ENCODE results near the gene CDH1.

CDH1 gene

DNA sequence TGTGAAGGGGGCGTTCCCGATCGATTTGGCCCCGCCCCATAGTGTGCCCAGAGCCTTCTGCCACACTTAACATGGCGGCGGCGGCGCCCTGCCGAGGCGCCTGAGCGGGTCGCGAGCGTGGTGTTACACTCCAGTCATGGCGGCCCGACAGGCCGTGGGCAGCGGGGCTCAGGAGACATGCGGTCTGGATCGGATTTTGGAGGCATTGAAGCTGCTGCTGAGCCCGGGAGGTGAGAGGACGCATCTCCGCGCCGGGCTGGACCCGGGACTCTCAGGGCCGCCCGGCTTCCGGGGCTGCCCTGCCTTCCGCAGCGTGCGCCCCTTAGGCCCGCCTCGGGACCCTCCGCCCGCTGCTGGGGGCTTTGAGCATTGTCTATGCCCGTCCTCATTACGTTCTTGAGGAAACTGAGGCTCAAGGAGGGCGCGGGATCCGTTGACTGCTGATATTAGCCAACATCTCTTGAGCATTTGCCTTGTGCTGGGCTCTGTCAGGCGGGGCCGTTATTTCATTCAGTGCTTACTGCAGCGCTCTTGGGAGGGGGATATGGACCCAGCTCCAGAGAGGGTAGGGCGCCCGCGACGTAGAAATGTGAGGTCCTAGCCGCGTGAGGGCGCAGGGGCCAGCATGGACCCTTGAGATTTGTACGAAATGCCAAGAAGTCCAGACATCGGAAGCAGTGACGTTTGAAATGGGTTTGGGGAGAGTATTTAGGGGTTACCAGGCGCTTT lies 106.6 kb downstream of the CDH1 start, which contains the start of gene TANGO6:
TANGO6 (plus strand) TSS at position 50 of the 729 bp plus-strand sequence; CDS start at position 137, 87 bp downstream.
- H3K4me3 ChIP-seq (ENCODE audit: low read depth, low read length): peak within 1 kb of the TSS; percentile 86

- peak overlapping the region; percentile 86 for H3K4me3 ChIP-seq (ENCODE audit: low read depth, low read length)
Observed at GRCh38 chr16:68844211-68844564, 107.1 kb downstream of the CDH1 start.

- H3K4me3 ChIP-seq (ENCODE audit: low read depth, low read length): no peak overlapping the region
Observed at GRCh38 chr16:68848786-68849185, 111.7 kb downstream of the CDH1 start.

DNA sequence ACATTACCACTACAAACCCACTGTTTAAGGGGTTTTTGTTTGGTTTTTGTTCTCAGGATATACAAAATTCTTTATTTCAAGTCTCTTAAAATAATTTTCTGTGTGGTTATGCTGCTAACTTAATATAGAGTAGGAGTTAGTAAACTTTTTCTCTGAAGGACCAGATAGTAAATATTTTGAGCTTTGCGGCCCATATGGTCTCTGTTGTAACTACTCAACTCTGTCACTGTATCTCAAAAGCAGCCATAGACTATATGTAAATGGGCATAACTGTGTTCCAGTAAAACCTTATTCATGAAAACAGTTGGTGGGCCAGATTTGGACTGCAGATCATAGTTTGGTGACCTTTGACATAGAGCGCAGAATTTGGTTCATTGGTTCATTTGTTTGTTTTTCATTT lies 113.4 kb downstream of the CDH1 start:
- no peak overlapping the region for H3K4me3 ChIP-seq (ENCODE audit: low read depth, low read length)

- H3K4me3 ChIP-seq (ENCODE audit: low read depth, low read length): no peak overlapping the region
Observed at GRCh38 chr16:68851601-68852000, 114.5 kb downstream of the CDH1 start.

DNA sequence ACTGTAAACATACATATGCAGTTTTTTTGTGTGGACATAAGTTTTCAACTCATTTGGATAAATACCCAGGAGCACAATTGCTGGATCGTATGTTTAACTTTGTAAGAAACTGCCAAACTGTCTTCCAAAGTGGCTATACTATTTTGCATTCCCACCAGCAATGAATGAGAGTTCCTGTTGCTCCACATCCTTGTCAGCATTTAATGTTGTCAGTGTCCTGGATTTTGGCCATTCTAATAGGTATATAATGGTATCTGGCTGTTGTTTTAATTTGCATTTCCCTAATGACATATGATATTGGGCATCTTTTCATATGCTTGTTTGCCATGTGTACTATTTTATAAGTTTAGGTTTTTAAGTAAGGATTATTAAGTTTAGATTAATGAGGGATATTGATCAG lies 120.4 kb downstream of the CDH1 start:
- no peak overlapping the region for H3K4me3 ChIP-seq (ENCODE audit: low read depth, low read length)

GRCh38 chr16:68859828-68860227 lies 122.7 kb downstream of the CDH1 start:
- no peak overlapping the region for H3K4me3 ChIP-seq (ENCODE audit: low read depth, low read length)

GRCh38 chr16:68860978-68861892 lies 124.1 kb downstream of the CDH1 start:
- no peak overlapping the region for H3K4me3 ChIP-seq (ENCODE audit: low read depth, low read length)

- H3K4me3 ChIP-seq (ENCODE audit: low read depth, low read length): no peak overlapping the region
Observed at GRCh38 chr16:68866933-68867332, 129.8 kb downstream of the CDH1 start.

- no peak overlapping the region for H3K4me3 ChIP-seq (ENCODE audit: low read depth, low read length)
Observed at GRCh38 chr16:68869492-68870088, 132.5 kb downstream of the CDH1 start.

- H3K4me3 ChIP-seq (ENCODE audit: low read depth, low read length): no peak overlapping the region
Observed at GRCh38 chr16:68873635-68874471, 136.8 kb downstream of the CDH1 start.

DNA sequence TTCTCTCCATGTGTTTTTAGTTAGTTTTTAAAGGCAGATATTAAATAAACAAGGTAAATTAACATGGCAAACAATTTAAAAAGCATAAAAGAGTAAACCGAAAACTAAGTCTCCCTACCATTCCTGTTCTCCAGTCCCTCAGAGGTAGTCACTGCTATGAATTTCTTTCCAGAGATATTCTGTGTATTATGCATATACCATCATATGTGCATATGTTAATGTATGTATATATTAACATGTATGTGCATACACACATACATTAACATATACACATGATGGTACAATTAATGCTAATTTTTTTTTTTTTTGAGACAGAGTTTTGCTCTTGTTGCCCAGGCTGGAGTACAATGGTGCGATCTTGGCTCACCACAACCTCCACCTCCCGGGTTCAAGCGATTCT lies 138.8 kb downstream of the CDH1 start:
- H3K4me3 ChIP-seq (ENCODE audit: low read depth, low read length): no peak overlapping the region

- no peak overlapping the region for H3K4me3 ChIP-seq (ENCODE audit: low read depth, low read length)
Observed at GRCh38 chr16:68883685-68884084, 146.6 kb downstream of the CDH1 start.

DNA sequence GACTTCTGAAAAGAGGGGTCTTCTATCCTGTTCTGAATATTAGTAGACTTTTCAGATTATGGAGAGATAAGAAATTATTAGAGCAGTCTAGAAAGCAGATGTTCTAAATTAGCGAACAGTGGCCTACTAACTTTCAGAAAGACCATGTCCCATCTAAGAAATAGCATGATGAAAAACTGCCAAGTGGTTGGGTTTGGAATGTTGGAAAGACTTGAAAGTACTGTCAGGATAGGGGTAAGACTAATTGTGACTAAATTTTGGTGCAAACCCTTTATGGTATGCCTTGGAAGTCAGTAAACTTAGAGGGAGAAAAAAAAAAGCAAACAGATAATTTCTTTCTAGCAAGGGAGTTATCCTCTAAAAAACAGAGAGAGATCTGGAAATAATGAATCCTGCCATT lies 147.3 kb downstream of the CDH1 start:
- H3K4me3 ChIP-seq (ENCODE audit: low read depth, low read length): no peak overlapping the region
